ENCODE measurements around the gene CD36. TPM values are rescaled to one million over a fixed set of nuclear protein-coding genes. Genes with fewer than 3 reads are reported as not detected.

CD36 gene
- 24.7 and 46.6 TPM in 2 replicates for total RNA-seq

DNA sequence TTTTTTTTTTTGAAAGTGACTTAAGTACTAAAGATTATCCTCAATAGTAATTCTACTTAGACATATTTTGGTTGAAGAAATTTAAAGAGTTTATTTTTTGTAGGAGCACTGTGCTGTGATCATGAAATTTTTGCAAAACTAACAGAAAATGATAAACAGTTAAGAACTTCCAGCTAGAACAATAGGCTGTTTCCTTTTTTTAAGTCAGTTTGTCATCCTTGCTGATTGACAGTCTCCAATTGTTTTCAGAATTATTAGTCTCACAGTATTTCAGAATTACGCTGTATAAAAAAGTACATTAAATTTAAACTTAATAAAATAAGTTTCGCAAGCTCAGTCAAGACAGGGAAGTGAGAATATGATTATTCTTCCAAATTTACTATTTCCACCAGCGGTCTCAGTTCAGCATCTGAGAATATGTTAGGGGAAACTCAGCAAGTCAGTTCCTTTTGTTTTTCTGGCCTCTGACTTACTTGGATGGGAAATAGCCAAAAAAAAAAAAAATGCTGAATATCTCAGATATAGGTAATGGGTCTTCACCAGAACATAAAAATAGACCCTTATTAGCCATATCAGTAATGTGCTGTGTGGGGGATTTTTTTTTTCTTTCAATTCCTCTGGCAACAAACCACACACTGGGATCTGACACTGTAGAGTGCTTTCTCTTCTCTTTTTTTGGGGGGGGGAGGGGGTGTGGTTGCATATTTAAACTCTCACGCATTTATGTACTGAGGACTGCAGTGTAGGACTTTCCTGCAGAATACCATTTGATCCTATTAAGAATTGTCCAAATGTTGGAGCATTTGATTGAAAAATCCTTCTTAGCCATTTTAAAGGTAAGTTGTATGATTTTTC lies at the start of gene CD36:
Gene CD36 (plus strand): TSS at position 732 of the 855 bp plus-strand sequence. CDS start 8,099 bp downstream, outside the sequence.

Other genes with a start within 250 kb of the CD36 start
- gene GNAT3, start 126.6 kb upstream of the CD36 start, total RNA-seq: not detected in 2 replicates